ENCODE data around the gene CHPT1. TPM values are rescaled to one million over a fixed set of nuclear protein-coding genes. Genes with fewer than 3 reads are reported as not detected.

The CHPT1 gene
- total and polyA plus RNA-seq, 2 of the 13 experiments (the other 11 are each of a cell fraction or from before 2014, with no cell fraction given): 117 to 178 TPM

DNA sequence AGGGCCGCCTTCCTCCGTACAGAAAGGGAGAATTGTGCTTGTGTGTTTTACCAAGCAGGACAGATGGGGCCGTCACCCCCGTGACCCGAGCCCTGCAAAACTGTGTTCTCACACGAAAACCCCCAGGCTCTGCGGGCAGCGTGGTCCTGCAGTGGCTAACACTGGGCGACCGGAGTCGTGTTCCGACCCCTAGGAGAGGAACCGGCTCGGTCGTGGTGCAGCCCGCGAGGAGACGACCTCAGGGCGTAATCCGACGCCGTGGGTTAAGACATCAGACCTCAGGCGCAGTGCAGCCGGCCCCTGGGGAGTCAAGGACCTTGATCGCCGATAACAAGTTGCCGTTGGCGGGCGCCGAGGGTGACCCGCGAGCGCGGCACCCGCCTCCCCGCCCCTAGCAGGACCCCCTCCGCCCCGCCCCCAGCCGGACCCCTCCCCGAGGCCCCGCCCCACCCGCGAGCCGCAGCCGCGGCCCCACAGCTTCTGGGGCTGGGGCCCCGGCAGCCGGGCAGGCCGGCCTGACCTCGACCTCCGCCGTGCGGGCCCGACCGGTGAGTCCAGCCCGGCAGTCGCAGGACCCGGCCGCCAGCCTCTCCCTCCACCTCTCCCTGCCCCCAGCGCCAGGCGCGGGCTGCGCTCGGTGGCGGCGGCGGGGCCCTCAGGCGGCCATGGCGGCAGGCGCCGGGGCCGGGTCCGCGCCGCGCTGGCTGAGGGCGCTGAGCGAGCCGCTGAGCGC, at the start of gene CHPT1 (continued):
- TF ChIP-seq, protein P1, sequence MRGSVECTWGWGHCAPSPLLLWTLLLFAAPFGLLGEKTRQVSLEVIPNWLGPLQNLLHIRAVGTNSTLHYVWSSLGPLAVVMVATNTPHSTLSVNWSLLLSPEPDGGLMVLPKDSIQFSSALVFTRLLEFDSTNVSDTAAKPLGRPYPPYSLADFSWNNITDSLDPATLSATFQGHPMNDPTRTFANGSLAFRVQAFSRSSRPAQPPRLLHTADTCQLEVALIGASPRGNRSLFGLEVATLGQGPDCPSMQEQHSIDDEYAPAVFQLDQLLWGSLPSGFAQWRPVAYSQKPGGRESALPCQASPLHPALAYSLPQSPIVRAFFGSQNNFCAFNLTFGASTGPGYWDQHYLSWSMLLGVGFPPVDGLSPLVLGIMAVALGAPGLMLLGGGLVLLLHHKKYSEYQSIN (CRISPR knock-in tag; IDR thresholded peaks at IDR 0.05; ENCODE audit: borderline replicate concordance): no peak
- no peak for TF ChIP-seq ZNF180 (CRISPR knock-in tag; IDR thresholded peaks at IDR 0.05; ENCODE audit: borderline replicate concordance, low read depth)
- no peak for TF ChIP-seq ZNF224 (CRISPR knock-in tag; IDR thresholded peaks at IDR 0.05)
- no peak for TF ChIP-seq EZH2 (conservative IDR thresholded peaks at IDR 0.05; ENCODE audit: low read depth, low read length)
- TF ChIP-seq ZMYM4 (CRISPR knock-in tag; IDR thresholded peaks at IDR 0.05): 0 out of 2 replicates have a peak, but pooled peaks have one; percentile 5
- no peak; the same call in none of the 2 replicates for TF ChIP-seq ZNF292 (CRISPR knock-in tag; IDR thresholded peaks at IDR 0.05; ENCODE audit: borderline replicate concordance, low read depth)
- TF ChIP-seq ZSCAN21 (CRISPR knock-in tag; IDR thresholded peaks at IDR 0.05; ENCODE audit: borderline replicate concordance): no peak
- TF ChIP-seq TAF15 (IDR thresholded peaks at IDR 0.05; ENCODE audit: low read depth, low read length, poor library complexity, severe bottlenecking): no peak
- TF ChIP-seq TP53 (CRISPR knock-in tag; conservative IDR thresholded peaks at IDR 0.05): 0 out of 2 replicates have a peak, but pooled peaks have one; percentile 46
- TF ChIP-seq KAT2B (IDR thresholded peaks at IDR 0.05; ENCODE audit: borderline replicate concordance, low read depth, low read length): no peak
- TF ChIP-seq CBX2 (IDR thresholded peaks at IDR 0.05; ENCODE audit: low read depth, low read length): no peak
- TF ChIP-seq CBX2 (CRISPR knock-in tag; IDR thresholded peaks at IDR 0.05; ENCODE audit: low read depth): no peak; the same call in 1 of the 2 replicates
- TF ChIP-seq RCOR2 (CRISPR knock-in tag; IDR thresholded peaks at IDR 0.05): no peak
- no peak for TF ChIP-seq HIVEP1 (CRISPR knock-in tag; IDR thresholded peaks at IDR 0.05)
- TF ChIP-seq, protein P2, sequence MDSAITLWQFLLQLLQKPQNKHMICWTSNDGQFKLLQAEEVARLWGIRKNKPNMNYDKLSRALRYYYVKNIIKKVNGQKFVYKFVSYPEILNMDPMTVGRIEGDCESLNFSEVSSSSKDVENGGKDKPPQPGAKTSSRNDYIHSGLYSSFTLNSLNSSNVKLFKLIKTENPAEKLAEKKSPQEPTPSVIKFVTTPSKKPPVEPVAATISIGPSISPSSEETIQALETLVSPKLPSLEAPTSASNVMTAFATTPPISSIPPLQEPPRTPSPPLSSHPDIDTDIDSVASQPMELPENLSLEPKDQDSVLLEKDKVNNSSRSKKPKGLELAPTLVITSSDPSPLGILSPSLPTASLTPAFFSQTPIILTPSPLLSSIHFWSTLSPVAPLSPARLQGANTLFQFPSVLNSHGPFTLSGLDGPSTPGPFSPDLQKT (CRISPR knock-in tag; IDR thresholded peaks at IDR 0.05; ENCODE audit: borderline replicate concordance): no peak
- TF ChIP-seq ZNF782 (CRISPR knock-in tag; IDR thresholded peaks at IDR 0.05; ENCODE audit: borderline replicate concordance): no peak
- no peak for TF ChIP-seq KMT2A (CRISPR knock-in tag; IDR thresholded peaks at IDR 0.05)
- TF ChIP-seq, protein P3, sequence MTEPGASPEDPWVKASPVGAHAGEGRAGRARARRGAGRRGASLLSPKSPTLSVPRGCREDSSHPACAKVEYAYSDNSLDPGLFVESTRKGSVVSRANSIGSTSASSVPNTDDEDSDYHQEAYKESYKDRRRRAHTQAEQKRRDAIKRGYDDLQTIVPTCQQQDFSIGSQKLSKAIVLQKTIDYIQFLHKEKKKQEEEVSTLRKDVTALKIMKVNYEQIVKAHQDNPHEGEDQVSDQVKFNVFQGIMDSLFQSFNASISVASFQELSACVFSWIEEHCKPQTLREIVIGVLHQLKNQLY (CRISPR knock-in tag; IDR thresholded peaks at IDR 0.05): no peak
- 0 out of 2 replicates have a peak, but pooled peaks have one; percentile 52 for TF ChIP-seq ONECUT2 (CRISPR knock-in tag; IDR thresholded peaks at IDR 0.05)
